Measurements from ENCODE around the gene CLEC19A.

The CLEC19A gene

DNA sequence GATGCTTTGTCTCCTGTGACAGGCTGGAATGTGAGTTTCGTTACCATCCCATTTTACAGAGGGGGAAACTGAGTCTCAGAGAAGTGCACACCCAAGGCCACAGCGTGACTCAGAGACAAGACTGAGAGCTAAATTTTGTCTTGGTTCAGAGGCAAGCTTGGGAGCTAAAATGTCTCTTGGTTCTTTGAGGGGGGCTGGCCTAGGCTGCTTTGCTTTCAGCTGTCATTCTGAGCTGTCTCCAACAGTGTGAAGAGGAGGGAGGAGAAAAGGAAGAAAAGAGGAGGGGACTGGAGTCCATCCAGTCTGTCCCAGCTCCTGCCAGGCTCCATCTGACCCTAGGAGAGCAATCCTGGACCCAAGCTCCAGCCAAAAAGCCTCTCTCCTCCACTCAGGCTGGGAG lies at the start of gene CLEC19A:
Gene CLEC19A (plus strand): TSS at position 301 of the 400 bp plus-strand sequence. CDS start 121 bp downstream, outside the sequence.
- DNase-seq (ENCODE audit: low read depth) = no peak
- peak within 1 kb of the TSS; percentile 4 for H3K4me3 ChIP-seq (ENCODE audit: low read length)
- TF ChIP-seq, protein P1, sequence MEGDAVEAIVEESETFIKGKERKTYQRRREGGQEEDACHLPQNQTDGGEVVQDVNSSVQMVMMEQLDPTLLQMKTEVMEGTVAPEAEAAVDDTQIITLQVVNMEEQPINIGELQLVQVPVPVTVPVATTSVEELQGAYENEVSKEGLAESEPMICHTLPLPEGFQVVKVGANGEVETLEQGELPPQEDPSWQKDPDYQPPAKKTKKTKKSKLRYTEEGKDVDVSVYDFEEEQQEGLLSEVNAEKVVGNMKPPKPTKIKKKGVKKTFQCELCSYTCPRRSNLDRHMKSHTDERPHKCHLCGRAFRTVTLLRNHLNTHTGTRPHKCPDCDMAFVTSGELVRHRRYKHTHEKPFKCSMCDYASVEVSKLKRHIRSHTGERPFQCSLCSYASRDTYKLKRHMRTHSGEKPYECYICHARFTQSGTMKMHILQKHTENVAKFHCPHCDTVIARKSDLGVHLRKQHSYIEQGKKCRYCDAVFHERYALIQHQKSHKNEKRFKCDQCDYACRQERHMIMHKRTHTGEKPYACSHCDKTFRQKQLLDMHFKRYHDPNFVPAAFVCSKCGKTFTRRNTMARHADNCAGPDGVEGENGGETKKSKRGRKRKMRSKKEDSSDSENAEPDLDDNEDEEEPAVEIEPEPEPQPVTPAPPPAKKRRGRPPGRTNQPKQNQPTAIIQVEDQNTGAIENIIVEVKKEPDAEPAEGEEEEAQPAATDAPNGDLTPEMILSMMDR (conservative IDR thresholded peaks at IDR 0.05; ENCODE audit: low read depth, low read length) = no peak

DNA sequence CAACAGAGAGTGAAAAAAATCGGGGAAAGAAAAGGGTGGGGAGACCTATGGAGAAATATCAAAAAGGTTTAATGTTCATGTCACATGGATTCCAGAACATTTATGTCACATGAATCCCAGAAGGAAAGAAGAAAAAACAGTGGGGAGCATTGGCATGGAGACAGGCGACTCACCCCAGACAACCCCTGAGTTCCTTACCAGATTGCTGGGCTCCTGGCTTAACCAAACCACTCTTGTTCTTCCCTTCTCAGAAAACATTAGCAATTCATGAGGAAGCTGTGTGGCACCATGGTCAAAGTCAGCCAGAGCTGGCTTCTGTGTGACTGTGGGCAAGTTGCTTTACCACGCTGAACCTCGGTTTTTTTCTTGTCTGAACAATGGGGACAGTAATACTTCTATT lies 49.6 kb upstream of the CLEC19A start:
- TF ChIP-seq, protein P1 (conservative IDR thresholded peaks at IDR 0.05; ENCODE audit: low read depth, low read length) = no peak
- no peak for DNase-seq (ENCODE audit: low read depth)
- no peak overlapping the region for H3K4me3 ChIP-seq (ENCODE audit: low read length)

DNA sequence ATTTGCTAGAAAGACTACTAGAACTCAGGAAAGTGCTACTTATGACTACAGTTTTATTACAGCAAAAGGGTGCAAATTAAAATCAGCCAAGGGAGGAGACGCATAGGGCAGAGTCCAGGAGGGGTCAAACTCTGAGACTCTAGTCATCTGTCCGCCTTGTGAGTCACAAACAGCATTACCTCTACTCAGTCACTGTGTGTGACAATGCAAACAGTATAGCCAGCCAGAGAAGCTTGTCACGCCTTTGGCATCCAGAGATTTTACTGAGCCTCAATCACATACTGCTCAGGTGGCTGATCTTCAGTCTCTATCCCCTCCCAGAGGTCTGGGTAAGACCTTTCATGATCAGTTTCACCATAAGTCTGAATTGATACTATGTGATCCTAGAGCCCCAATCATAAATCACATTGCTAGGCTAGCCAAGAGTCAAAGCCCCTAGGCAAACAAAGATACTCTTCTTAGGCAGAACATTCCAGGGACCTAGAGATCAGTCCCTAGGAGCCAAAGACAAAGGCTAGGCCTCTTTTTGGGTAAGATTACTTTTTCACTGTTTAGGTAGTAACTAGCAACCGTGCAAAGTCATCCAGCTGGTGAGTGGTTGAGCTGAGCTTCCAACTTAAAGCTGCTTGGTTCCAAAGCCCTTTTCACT lies 48.8 kb upstream of the CLEC19A start:
- DNase-seq (ENCODE audit: low read depth) = no peak
- H3K4me3 ChIP-seq (ENCODE audit: low read length) = no peak overlapping the region
- TF ChIP-seq, protein P1 (conservative IDR thresholded peaks at IDR 0.05; ENCODE audit: low read depth, low read length) = no peak

DNA sequence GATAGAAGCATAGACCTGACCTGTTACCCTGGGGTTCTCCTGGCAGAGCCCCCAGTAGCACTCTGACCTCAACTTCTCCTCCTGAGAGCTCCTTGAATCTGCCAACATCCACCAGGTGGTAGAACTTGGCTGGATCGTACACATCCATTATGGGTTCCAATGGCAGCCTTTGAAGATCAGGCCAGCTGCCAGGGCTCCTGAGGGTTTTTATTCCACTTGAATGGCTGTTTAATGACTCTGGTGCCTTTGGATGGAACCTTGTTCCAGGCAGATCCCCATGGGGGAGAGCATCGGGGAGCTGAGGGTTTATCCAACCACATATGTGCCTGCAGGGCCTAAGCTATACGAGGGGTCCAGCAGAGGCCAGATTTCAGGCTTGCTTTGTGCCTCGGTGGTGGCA lies 47.1 kb upstream of the CLEC19A start:
- no peak for DNase-seq (ENCODE audit: low read depth)
- H3K4me3 ChIP-seq (ENCODE audit: low read length) = no peak overlapping the region
- TF ChIP-seq, protein P1 (conservative IDR thresholded peaks at IDR 0.05; ENCODE audit: low read depth, low read length) = no peak

DNA sequence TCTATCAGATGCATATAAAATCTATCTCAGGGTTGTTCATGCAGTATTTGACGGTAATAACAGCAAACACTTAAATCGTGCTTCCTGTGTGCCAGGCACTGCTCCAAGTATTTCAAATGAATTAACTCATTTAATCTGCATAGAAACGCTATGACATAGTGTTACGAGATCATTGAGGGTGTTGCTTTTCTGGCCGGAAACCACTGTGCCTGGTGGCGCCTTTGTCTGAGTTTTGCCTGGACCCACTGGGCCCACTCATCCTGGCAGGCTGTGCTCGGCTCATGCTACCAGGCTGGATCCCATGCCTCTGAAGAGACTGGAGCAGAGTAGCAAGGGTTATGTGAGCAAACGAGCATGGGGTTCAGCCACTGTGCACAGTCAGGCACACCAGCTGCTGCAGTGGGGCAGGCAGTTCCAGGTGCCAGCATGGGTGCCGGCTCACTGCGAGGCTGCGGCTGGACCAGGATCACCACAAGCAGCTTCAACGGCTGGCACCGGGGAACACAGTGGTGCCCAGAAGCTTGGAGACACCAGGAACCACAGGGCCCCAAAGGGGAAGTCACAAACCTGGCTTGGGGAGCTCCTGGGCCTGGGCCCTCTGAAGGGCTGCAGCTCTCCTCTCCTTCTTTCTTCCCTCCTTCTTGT lies 45.9 kb upstream of the CLEC19A start:
- DNase-seq (ENCODE audit: low read depth) = peak; percentile 75
- no peak overlapping the region for H3K4me3 ChIP-seq (ENCODE audit: low read length)
- TF ChIP-seq, protein P1 (conservative IDR thresholded peaks at IDR 0.05; ENCODE audit: low read depth, low read length) = no peak

DNA sequence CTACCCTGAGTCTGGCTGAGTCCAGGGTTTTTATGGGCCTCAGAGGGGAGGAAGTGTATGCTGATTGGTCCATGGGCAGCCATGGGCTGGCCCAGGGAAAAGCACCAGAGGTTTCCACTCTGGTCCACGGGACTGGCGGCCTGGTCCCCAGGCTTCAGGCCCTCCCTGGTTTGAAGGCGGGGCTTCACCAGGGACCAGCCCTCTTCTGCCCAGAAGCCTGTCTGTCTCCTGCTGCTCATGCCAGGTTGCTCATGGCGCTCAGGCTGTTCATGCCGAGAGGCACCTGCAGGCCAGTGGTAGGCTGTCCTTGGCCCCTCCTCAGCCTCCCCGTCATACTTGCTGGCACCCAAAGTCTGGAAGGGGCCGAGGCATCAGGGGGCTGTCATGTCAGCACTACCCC lies 45.0 kb upstream of the CLEC19A start:
- DNase-seq (ENCODE audit: low read depth) = no peak
- TF ChIP-seq, protein P1 (conservative IDR thresholded peaks at IDR 0.05; ENCODE audit: low read depth, low read length) = no peak
- no peak overlapping the region for H3K4me3 ChIP-seq (ENCODE audit: low read length)

DNA sequence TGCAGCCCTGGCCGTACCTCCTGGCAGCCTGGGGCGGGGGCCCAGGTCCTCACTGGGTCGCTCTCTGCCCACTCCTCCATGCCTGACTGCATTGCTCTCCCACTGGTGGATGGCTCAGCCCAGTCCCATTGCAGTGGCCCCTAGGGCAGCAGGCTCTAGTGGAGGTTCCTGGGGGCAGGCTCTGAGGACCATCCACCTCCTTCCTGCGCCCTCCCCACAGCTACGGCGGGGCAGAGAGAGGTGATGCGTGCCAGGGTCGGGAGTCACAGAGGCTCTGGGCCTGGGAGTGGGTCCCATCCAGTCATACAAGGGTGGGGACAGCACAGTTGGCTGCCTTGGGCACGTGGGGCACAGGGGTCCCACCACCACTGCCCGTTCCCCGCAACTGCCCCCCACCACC lies 44.0 kb upstream of the CLEC19A start:
- no peak for DNase-seq (ENCODE audit: low read depth)
- no peak overlapping the region for H3K4me3 ChIP-seq (ENCODE audit: low read length)
- TF ChIP-seq, protein P1 (conservative IDR thresholded peaks at IDR 0.05; ENCODE audit: low read depth, low read length) = no peak
